GM23338 (cell line): ENCODE data around the gene CTSW. TPM values are rescaled to one million over a fixed set of nuclear protein-coding genes. Genes with fewer than 3 reads are reported as not detected.

ENCODE experiments used
- ATAC-seq: fragments of 200-7000 bp; cut with Tn5 transposase; 3 replicates; pipeline ENCODE4 v1.9.1; 2020
- DNase-seq: peaks from one replicate; pipeline ENCODE4 v3.0.0-alpha.2; 2015; ENCODE audit warnings: low spot score
- H2AFZ ChIP-seq: fragments of 200-600 bp; sonication (generic); 2 replicates; pipeline ENCODE4 v1.8.0; 2016; ENCODE audit warnings: antibody characterized with exemption, mild to moderate bottlenecking, moderate library complexity
- H3F3A ChIP-seq: fragments of 200-600 bp; sonication (generic); replicated peaks from 2 replicates; pipeline ENCODE4 v1.8.0; 2017; ENCODE audit warnings: antibody characterized with exemption, mixed run types, low read depth
- H3K27ac ChIP-seq: fragments of 200-600 bp; sonication (generic); 2 replicates; pipeline ENCODE4 v1.6.1; 2016; ENCODE audit warnings: low read depth
- H3K27me3 ChIP-seq: fragments of 200-600 bp; sonication (generic); 2 replicates; pipeline ENCODE4 v1.8.0; 2016; ENCODE audit warnings: mild to moderate bottlenecking, mixed run types, moderate library complexity; ENCODE audit not compliant: insufficient read depth
- H3K36me3 ChIP-seq: fragments of 200-600 bp; sonication (generic); 2 replicates; pipeline ENCODE4 v1.8.0; 2016; ENCODE audit warnings: mild to moderate bottlenecking; ENCODE audit not compliant: insufficient read depth
- H3K4me1 ChIP-seq: fragments of 200-600 bp; sonication (generic); 2 replicates; pipeline ENCODE4 v1.8.0; 2016; ENCODE audit warnings: mild to moderate bottlenecking, moderate library complexity; ENCODE audit not compliant: insufficient read depth
- H3K4me2 ChIP-seq: fragments of 200-600 bp; sonication (generic); 2 replicates; pipeline ENCODE4 v1.7.1; 2017; ENCODE audit warnings: mixed run types
- H3K4me3 ChIP-seq: fragments of 200-600 bp; sonication (generic); 2 replicates; pipeline ENCODE4 v1.6.1; 2016; ENCODE audit warnings: mixed run types
- H3K79me2 ChIP-seq: fragments of 200-600 bp; sonication (generic); replicated peaks from 2 replicates; pipeline ENCODE4 v1.8.0; 2017; ENCODE audit warnings: mild to moderate bottlenecking; ENCODE audit not compliant: insufficient read depth
- H3K9me2 ChIP-seq: fragments of 200-600 bp; sonication (generic); 2 replicates; pipeline ENCODE4 v1.8.0; 2017; ENCODE audit not compliant: insufficient read depth
- H4K20me1 ChIP-seq: fragments of 200-600 bp; sonication (generic); replicated peaks from 2 replicates; pipeline ENCODE4 v1.8.0; 2017; ENCODE audit warnings: mild to moderate bottlenecking; ENCODE audit not compliant: insufficient read depth
- H3K27ac Mint-ChIP-seq: 2 replicates; pipeline ENCODE4 v1.8.0; 2020; ENCODE audit warnings: inconsistent platforms, mild to moderate bottlenecking, moderate library complexity, mixed read lengths
- H3K27me3 Mint-ChIP-seq: 3 replicates; pipeline ENCODE4 v1.8.0; 2022; ENCODE audit warnings: low read depth, mild to moderate bottlenecking, moderate library complexity, mixed read lengths, inconsistent platforms; ENCODE audit not compliant: insufficient read depth, poor library complexity
- H3K36me3 Mint-ChIP-seq: 3 replicates; pipeline ENCODE4 v1.8.0; 2021; ENCODE audit warnings: low read depth, mild to moderate bottlenecking, inconsistent platforms, moderate library complexity, mixed read lengths
- H3K4me1 Mint-ChIP-seq: 3 replicates; pipeline ENCODE4 v1.8.0; 2020; ENCODE audit warnings: mild to moderate bottlenecking, inconsistent platforms, mixed read lengths
- H3K4me3 Mint-ChIP-seq: 3 replicates; pipeline ENCODE4 v1.8.0; 2021; ENCODE audit warnings: moderate library complexity, mild to moderate bottlenecking, inconsistent platforms, mixed read lengths
- H3K9me3 Mint-ChIP-seq: 3 replicates; pipeline ENCODE4 v1.8.0; 2020; ENCODE audit warnings: moderate library complexity, mild to moderate bottlenecking, inconsistent platforms, mixed read lengths
- CREB1 ChIP-seq: fragments of 250-450 bp; sonication (Bioruptor Pico); IDR thresholded peaks from 2 replicates; pipeline ENCODE4 v1.5.0; 2020; ENCODE audit warnings: low read depth, mild to moderate bottlenecking, moderate library complexity
- EZH2 ChIP-seq: fragments of 200-600 bp; sonication (generic); IDR thresholded peaks from one replicate; pipeline ENCODE4 v1.8.0; 2017; ENCODE audit warnings: antibody characterized with exemption, mild to moderate bottlenecking, low read depth; ENCODE audit not compliant: unreplicated experiment
- EZH2phosphoT487 ChIP-seq: fragments of 200-600 bp; sonication (generic); IDR thresholded peaks from one replicate; pipeline ENCODE4 v1.8.1; 2018; ENCODE audit warnings: antibody characterized with exemption; ENCODE audit not compliant: unreplicated experiment
- JUNB ChIP-seq: IDR thresholded peaks from one replicate; pipeline ENCODE4 v1.6.1; 2016; ENCODE audit warnings: antibody characterized with exemption; ENCODE audit not compliant: unreplicated experiment
- NANOG ChIP-seq: IDR thresholded peaks from 2 replicates; pipeline ENCODE4 v1.6.1; 2016; ENCODE audit warnings: antibody characterized with exemption, borderline replicate concordance
- POLR2AphosphoS5 ChIP-seq: IDR thresholded peaks from 2 replicates; pipeline ENCODE4 v1.6.1; 2016; ENCODE audit warnings: antibody characterized with exemption, low read depth
- ZNF114 ChIP-seq: fragments of 250-450 bp; sonication (Bioruptor Pico); IDR thresholded peaks from 2 replicates; pipeline ENCODE4 v1.5.0; 2020; ENCODE audit warnings: mild to moderate bottlenecking, moderate library complexity
- ZNF331 ChIP-seq: fragments of 250-450 bp; sonication (Bioruptor Pico); IDR thresholded peaks from 2 replicates; pipeline ENCODE4 v1.5.0; 2020; ENCODE audit warnings: low read depth, mild to moderate bottlenecking, moderate library complexity
- polyA plus RNA-seq: library from polyadenylated mRNA; unstranded; fragments of >200 nt; fragmentation: Nextera tagmentation; extraction: Ambion mirVana; gene quantifications from 2 replicates; pipeline ENCODE4 v1.2.1, GENCODE V29; 2016
- total RNA-seq: library from RNA; depleted of rRNA; stranded (reverse); fragments of >200 nt; shearing (Covaris generic); gene quantifications from 2 replicates; pipeline ENCODE4 v1.2.3, GENCODE V29; 2014
- TF ChIP-seq, protein P1 (sequence below), 2 experiments: fragments of 200-600 bp in 1 of 2; sonication (generic) in 1 of 2; conservative IDR thresholded peaks; 2 replicates each; pipeline versions ENCODE4 v1.5.1 to v1.6.1; 2016 to 2017; ENCODE audit warnings: antibody characterized with exemption in 2 of 2, low read depth in 2 of 2, mild to moderate bottlenecking in 2 of 2, moderate library complexity in 1 of 2
- TF ChIP-seq, protein P2 (sequence below): IDR thresholded peaks from one replicate; pipeline ENCODE4 v1.6.1; 2018; ENCODE audit warnings: antibody characterized with exemption; ENCODE audit not compliant: unreplicated experiment
- TF ChIP-seq, protein P3 (sequence below): IDR thresholded peaks from 2 replicates; pipeline ENCODE4 v1.6.1; 2016; ENCODE audit warnings: antibody characterized with exemption

Gene CTSW
- total and polyA plus RNA-seq, 2 experiments from 2014 or later = not detected

DNA sequence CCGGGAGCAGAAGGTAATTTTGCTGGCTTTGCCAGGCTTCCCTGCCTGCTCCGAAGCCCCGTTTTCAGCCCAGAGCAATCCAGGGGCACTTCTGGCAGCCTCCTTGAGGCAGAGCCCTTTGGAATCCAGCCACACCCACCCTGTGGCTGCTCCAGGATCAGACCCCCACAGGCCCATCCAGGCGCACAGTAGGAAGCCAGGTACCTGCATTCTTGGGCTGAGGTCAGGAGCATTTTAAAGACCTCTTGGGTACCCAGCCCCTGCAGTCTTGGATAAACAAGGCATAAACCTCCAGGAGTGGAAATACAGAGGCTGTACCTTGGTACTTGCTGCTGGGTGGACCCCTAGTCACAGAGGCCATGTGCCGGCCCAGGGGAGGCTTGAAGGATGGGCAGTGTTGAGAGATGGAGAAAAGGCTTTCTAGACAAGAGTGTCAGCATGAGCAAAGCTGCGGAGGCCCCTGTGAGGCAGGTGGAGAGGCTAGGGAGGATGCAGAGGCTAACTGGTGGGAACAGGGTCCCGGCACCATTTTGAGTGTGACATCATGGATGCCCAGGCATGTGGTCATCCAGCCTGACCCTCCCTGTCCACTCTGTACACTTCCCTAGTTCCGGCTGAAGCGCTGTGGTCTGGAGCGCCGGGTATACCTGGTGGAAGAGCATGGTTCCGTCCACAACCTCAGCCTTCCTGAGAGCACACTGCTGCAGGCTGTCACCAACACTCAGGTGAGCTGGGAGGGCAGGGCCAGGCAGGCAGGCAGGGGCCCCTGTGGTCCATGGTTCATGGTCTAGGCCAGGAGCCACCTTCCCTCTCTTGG is 15.5 kb upstream of the CTSW start:
- peaks cover 11% of the 10 kb centered on the region for H3K79me2 ChIP-seq
- Mint-ChIP-seq H3K36me3 (peaks cover 39% of the 10 kb centered on the region), H3K4me1 (peaks cover 16% of the 10 kb centered on the region), H3K4me3 (no peak overlapping the region), H3K27me3 (peaks cover 34% of the 10 kb centered on the region), H3K27ac (no peak overlapping the region), H3K9me3 (peaks cover 4% of the 10 kb centered on the region; the same call in 2 of the 3 replicates)
- H3K27me3 ChIP-seq = peaks cover 8% of the 10 kb centered on the region; the same call in 1 of the 2 replicates
- no peak overlapping the region for H3K4me3 ChIP-seq
- H3F3A ChIP-seq = peaks cover 27% of the 10 kb centered on the region
- H3K36me3 ChIP-seq = peaks cover 4% of the 10 kb centered on the region; the same call in 1 of the 2 replicates
- H3K27ac ChIP-seq = no peak overlapping the region
- TF ChIP-seq, protein P1, sequence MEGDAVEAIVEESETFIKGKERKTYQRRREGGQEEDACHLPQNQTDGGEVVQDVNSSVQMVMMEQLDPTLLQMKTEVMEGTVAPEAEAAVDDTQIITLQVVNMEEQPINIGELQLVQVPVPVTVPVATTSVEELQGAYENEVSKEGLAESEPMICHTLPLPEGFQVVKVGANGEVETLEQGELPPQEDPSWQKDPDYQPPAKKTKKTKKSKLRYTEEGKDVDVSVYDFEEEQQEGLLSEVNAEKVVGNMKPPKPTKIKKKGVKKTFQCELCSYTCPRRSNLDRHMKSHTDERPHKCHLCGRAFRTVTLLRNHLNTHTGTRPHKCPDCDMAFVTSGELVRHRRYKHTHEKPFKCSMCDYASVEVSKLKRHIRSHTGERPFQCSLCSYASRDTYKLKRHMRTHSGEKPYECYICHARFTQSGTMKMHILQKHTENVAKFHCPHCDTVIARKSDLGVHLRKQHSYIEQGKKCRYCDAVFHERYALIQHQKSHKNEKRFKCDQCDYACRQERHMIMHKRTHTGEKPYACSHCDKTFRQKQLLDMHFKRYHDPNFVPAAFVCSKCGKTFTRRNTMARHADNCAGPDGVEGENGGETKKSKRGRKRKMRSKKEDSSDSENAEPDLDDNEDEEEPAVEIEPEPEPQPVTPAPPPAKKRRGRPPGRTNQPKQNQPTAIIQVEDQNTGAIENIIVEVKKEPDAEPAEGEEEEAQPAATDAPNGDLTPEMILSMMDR (conservative IDR thresholded peaks at IDR 0.05; ENCODE audit: low read depth in 2 of 2) = no peak
- TF ChIP-seq CREB1 (CRISPR knock-in tag) (no peak), POLR2AphosphoS5 (no peak), ZNF331 (CRISPR knock-in tag) (no peak), ZNF114 (no peak), JUNB (no peak), EZH2phosphoT487 (no peak)
- peaks cover 8% of the 10 kb centered on the region; the same call in 1 of the 2 replicates for H3K4me1 ChIP-seq
- no peak overlapping the region for H3K4me2 ChIP-seq
- H4K20me1 ChIP-seq = peaks cover 6% of the 10 kb centered on the region; the same call in 1 of the 2 replicates
- H3K9me2 ChIP-seq = no peaks in the 10 kb centered on the region
- ATAC-seq (no peak), DNase-seq (no peak)
- no peak overlapping the region for H2AFZ ChIP-seq

DNA sequence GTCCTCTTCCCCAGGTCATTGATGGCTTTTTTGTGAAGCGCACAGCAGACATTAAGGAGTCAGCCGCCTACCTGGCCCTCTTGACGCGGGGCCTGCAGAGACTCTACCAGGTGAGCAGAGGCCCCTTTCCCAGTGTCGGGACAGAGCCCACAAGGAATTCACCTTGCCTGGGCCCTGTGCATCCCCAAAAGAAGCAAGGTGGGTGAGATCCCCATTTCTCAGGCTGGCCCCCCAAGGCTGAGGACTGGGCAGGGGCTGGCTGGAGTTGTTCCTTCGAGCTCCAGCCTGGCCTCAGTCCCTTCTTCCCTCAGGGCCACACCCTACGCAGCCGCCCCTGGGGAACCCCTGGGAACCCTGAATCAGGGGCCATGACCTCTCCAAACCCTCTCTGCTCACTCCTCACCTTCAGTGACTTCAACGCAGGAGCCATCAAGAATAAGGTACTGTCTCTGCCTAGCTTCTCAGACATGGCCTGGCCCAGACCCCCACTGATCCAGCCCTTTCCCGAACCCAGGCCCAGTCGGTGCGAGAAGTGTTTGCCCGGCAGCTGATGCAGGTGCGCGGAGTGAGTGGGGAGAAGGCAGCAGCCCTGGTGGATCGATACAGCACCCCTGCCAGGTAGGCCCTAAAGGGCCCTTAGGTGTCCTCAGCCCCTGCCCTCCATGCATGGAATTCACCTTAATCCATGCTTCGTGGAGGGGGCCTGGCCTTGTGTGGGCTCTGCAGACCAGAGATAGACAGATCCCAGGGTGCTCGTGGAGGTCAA is 14.7 kb upstream of the CTSW start:
- Mint-ChIP-seq H3K27me3 (peaks cover 33% of the 10 kb centered on the region), H3K4me1 (peaks cover 16% of the 10 kb centered on the region), H3K36me3 (peaks cover 39% of the 10 kb centered on the region), H3K4me3 (no peak overlapping the region), H3K9me3 (peaks cover 2% of the 10 kb centered on the region; the same call in 2 of the 3 replicates), H3K27ac (no peak overlapping the region)
- DNase-seq = no peak
- H3K27ac ChIP-seq = no peak overlapping the region
- no peak overlapping the region for H2AFZ ChIP-seq
- H3K9me2 ChIP-seq = no peaks in the 10 kb centered on the region
- peaks cover 8% of the 10 kb centered on the region; the same call in 1 of the 2 replicates for H3K4me1 ChIP-seq
- ATAC-seq = no peak
- peaks cover 6% of the 10 kb centered on the region; the same call in 1 of the 2 replicates for H4K20me1 ChIP-seq
- H3F3A ChIP-seq = peaks cover 27% of the 10 kb centered on the region
- peaks cover 13% of the 10 kb centered on the region; the same call in 1 of the 2 replicates for H3K27me3 ChIP-seq
- peaks cover 11% of the 10 kb centered on the region for H3K79me2 ChIP-seq
- no peak overlapping the region for H3K4me2 ChIP-seq
- H3K4me3 ChIP-seq = no peak overlapping the region
- peaks cover 4% of the 10 kb centered on the region; the same call in 1 of the 2 replicates for H3K36me3 ChIP-seq
- no peak for TF ChIP-seq EZH2
- TF ChIP-seq, protein P2, sequence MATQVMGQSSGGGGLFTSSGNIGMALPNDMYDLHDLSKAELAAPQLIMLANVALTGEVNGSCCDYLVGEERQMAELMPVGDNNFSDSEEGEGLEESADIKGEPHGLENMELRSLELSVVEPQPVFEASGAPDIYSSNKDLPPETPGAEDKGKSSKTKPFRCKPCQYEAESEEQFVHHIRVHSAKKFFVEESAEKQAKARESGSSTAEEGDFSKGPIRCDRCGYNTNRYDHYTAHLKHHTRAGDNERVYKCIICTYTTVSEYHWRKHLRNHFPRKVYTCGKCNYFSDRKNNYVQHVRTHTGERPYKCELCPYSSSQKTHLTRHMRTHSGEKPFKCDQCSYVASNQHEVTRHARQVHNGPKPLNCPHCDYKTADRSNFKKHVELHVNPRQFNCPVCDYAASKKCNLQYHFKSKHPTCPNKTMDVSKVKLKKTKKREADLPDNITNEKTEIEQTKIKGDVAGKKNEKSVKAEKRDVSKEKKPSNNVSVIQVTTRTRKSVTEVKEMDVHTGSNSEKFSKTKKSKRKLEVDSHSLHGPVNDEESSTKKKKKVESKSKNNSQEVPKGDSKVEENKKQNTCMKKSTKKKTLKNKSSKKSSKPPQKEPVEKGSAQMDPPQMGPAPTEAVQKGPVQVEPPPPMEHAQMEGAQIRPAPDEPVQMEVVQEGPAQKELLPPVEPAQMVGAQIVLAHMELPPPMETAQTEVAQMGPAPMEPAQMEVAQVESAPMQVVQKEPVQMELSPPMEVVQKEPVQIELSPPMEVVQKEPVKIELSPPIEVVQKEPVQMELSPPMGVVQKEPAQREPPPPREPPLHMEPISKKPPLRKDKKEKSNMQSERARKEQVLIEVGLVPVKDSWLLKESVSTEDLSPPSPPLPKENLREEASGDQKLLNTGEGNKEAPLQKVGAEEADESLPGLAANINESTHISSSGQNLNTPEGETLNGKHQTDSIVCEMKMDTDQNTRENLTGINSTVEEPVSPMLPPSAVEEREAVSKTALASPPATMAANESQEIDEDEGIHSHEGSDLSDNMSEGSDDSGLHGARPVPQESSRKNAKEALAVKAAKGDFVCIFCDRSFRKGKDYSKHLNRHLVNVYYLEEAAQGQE = no peak
- TF ChIP-seq, protein P3, sequence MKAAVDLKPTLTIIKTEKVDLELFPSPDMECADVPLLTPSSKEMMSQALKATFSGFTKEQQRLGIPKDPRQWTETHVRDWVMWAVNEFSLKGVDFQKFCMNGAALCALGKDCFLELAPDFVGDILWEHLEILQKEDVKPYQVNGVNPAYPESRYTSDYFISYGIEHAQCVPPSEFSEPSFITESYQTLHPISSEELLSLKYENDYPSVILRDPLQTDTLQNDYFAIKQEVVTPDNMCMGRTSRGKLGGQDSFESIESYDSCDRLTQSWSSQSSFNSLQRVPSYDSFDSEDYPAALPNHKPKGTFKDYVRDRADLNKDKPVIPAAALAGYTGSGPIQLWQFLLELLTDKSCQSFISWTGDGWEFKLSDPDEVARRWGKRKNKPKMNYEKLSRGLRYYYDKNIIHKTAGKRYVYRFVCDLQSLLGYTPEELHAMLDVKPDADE = no peak
- no peak for TF ChIP-seq NANOG
